HG03135 (cell line): ENCODE results near the gene SH3D19.
"Not testable (repeated sequence)": the region's sequence is repeated elsewhere in the genome, so short reads cannot be mapped to it uniquely, and the experiment has no call there.

ENCODE experiments used
- ATAC-seq: cut with Tn5 transposase; IDR thresholded peaks from one replicate; pipeline ENCODE4 v1.9.1; 2021; ENCODE audit warnings: mild to moderate bottlenecking, moderate library complexity; ENCODE audit not compliant: unreplicated experiment

The SH3D19 gene

GRCh38 chr4:151276787-151277562 is 48.4 kb downstream of the SH3D19 start, which contains the start of gene PRSS48:
PRSS48 (plus strand) TSS chr4:151277161; CDS start chr4:151277173, 12 bp downstream.
- ATAC-seq, result peak; percentile 63

- ATAC-seq, result not testable (repeated sequence)
Measured at GRCh38 chr4:151268905-151269304, 56.5 kb downstream of the SH3D19 start.

- ATAC-seq, result no peak
Measured at GRCh38 chr4:151267822-151268535, 57.4 kb downstream of the SH3D19 start.

GRCh38 chr4:151267104-151267503 is 58.3 kb downstream of the SH3D19 start:
- no peak for ATAC-seq

- no peak for ATAC-seq
Measured at GRCh38 chr4:151266497-151266896, 58.9 kb downstream of the SH3D19 start.

GRCh38 chr4:151263455-151263854 is 62.0 kb downstream of the SH3D19 start:
- no peak for ATAC-seq

- no peak for ATAC-seq
Measured at GRCh38 chr4:151260526-151260925, 64.9 kb downstream of the SH3D19 start.

GRCh38 chr4:151259752-151260151 is 65.7 kb downstream of the SH3D19 start:
- no peak for ATAC-seq

GRCh38 chr4:151257704-151258103 is 67.7 kb downstream of the SH3D19 start:
- no peak for ATAC-seq

- ATAC-seq, result no peak
Measured at GRCh38 chr4:151256134-151256533, 69.3 kb downstream of the SH3D19 start.

- not testable (repeated sequence) for ATAC-seq
Measured at GRCh38 chr4:151255680-151256079, 69.7 kb downstream of the SH3D19 start.

- not testable (repeated sequence) for ATAC-seq
Measured at GRCh38 chr4:151255226-151255625, 70.2 kb downstream of the SH3D19 start.

GRCh38 chr4:151251603-151252304 is 73.7 kb downstream of the SH3D19 start:
- no peak for ATAC-seq

GRCh38 chr4:151250706-151251105 is 74.7 kb downstream of the SH3D19 start:
- ATAC-seq, result no peak

GRCh38 chr4:151248519-151248918 is 76.9 kb downstream of the SH3D19 start:
- ATAC-seq, result no peak

GRCh38 chr4:151247395-151247794 is 78.0 kb downstream of the SH3D19 start:
- no peak for ATAC-seq

- ATAC-seq, result no peak
Measured at GRCh38 chr4:151246742-151247141, 78.7 kb downstream of the SH3D19 start.

- ATAC-seq, result no peak
Measured at GRCh38 chr4:151242305-151242704, 83.1 kb downstream of the SH3D19 start.

- no peak for ATAC-seq
Measured at GRCh38 chr4:151239608-151240007, 85.8 kb downstream of the SH3D19 start.

GRCh38 chr4:151238477-151238876 is 86.9 kb downstream of the SH3D19 start:
- ATAC-seq, result no peak

GRCh38 chr4:151236036-151236435 is 89.4 kb downstream of the SH3D19 start:
- no peak for ATAC-seq
